GM12874 (cell line): ENCODE results near the gene GPR173.

Experiments
- CTCF ChIP-seq: IDR thresholded peaks from 2 replicates; pipeline ENCODE4 v1.5.1; 2011; ENCODE audit warnings: low read depth, mild to moderate bottlenecking, control low read depth, low read length, moderate library complexity; ENCODE audit not compliant: insufficient read depth

The GPR173 gene

GRCh38 chrX:53093177-53093655 lies 44.6 kb downstream of the GPR173 start:
- peak; percentile 47 for TF ChIP-seq CTCF

- TF ChIP-seq CTCF = no peak
Observed at GRCh38 chrX:53093748-53094581, 45.4 kb downstream of the GPR173 start, which contains the start of gene KANTR. Gene KANTR (plus strand): TSS chrX:53094142. CDS start chrX:53124273, 30,131 bp downstream.

GRCh38 chrX:53094582-53094905 lies 46.0 kb downstream of the GPR173 start:
- no peak for TF ChIP-seq CTCF

GRCh38 chrX:53095796-53096195 lies 47.2 kb downstream of the GPR173 start:
- TF ChIP-seq CTCF = no peak

DNA sequence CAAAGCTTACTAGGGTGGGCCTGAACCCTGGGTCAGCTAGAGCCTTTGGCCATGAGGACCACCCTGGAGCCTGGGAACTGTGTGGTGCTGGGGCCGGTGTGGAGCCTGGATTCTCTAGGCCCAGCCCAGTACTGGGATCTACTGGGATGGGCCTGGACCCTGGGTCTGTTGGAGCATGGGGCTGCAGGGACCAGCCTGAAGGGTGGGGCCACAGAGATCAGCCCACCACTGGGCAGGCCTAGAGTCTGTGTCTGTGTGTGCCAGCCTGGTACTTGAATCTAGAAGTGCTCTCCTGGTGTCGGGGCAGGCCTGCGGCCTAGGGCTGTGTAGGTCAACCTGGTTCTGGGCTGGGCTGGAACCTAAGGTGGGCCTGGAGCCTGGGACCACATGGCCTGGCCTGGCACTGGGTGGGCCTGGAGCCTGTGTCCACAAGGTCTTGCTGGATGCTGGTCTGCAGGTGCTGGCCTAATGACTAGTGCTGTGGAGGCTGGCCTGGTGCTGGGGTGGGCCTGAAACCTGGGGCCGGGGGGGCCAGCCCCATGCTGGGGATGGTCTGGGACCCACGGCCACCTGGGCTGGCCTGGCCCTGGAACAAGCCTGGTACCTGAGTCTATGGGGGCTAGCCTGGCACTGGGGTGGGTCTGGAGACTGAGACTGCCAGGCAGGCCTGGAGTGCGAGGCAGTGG lies 66.4 kb downstream of the GPR173 start:
- TF ChIP-seq CTCF = no peak

DNA sequence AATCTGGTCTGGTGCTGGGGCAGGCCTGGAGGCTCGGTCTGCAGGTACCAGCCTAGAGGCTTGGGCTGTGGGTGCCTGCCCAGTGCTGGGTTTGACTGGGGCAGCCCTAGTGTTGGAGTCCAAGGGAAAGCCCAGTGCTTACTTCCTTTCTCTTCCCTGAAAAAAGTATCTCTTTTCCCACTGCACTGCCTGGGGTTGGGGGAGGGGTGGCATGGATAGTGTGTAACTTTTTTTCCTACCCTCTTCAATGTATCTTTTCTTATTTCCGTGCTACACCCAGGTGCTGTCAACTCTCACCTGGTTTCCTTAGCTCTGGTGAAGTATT lies 66.9 kb downstream of the GPR173 start:
- no peak for TF ChIP-seq CTCF

- no peak for TF ChIP-seq CTCF
Observed at GRCh38 chrX:53116101-53116500, 67.5 kb downstream of the GPR173 start.
